ENCODE results near the gene ZNF644.
"Not testable (repeated sequence)": the region's sequence is repeated elsewhere in the genome, so short reads cannot be mapped to it uniquely, and the experiment has no call there.

ZNF644 gene

GRCh38 chr1:90925928-90926869 lies 95.6 kb downstream of the ZNF644 start:
- DNase-seq = no peak

GRCh38 chr1:90924982-90925381 lies 96.9 kb downstream of the ZNF644 start:
- no peak for DNase-seq

- no peak for DNase-seq
These were observed 98.8 kb downstream of the ZNF644 start for GRCh38 chr1:90922996-90923395.

GRCh38 chr1:90922202-90922601 lies 99.6 kb downstream of the ZNF644 start:
- DNase-seq = no peak

- no peak for DNase-seq
These were observed 101.9 kb downstream of the ZNF644 start for GRCh38 chr1:90919900-90920299.

GRCh38 chr1:90919190-90919719 lies 102.6 kb downstream of the ZNF644 start:
- no peak for DNase-seq

GRCh38 chr1:90911353-90911752 lies 110.5 kb downstream of the ZNF644 start:
- no peak for DNase-seq

GRCh38 chr1:90902672-90903071 lies 119.2 kb downstream of the ZNF644 start:
- no peak for DNase-seq

- no peak for DNase-seq
These were observed 122.6 kb downstream of the ZNF644 start for GRCh38 chr1:90899263-90899662.

- not testable (repeated sequence) for DNase-seq
These were observed 128.2 kb downstream of the ZNF644 start for GRCh38 chr1:90893679-90894078.

- not testable (repeated sequence) for DNase-seq
These were observed 129.0 kb downstream of the ZNF644 start for GRCh38 chr1:90892884-90893283.

GRCh38 chr1:90892196-90892595 lies 129.6 kb downstream of the ZNF644 start:
- not testable (repeated sequence) for DNase-seq

GRCh38 chr1:90891756-90892155 lies 130.1 kb downstream of the ZNF644 start:
- not testable (repeated sequence) for DNase-seq

- DNase-seq = no peak
These were observed 139.6 kb downstream of the ZNF644 start for GRCh38 chr1:90882221-90882620.

- no peak for DNase-seq
These were observed 140.8 kb downstream of the ZNF644 start for GRCh38 chr1:90881034-90881433.

- no peak for DNase-seq
These were observed 142.6 kb downstream of the ZNF644 start for GRCh38 chr1:90879281-90879680.

GRCh38 chr1:90876101-90876500 lies 145.7 kb downstream of the ZNF644 start:
- no peak for DNase-seq
